ENCODE results near the gene ENDOV. TPM values are rescaled to one million over a fixed set of nuclear protein-coding genes. Genes with fewer than 3 reads are reported as not detected.

Gene ENDOV
- total RNA-seq, 1 experiment from 2014 or later: 14.1 TPM

DNA sequence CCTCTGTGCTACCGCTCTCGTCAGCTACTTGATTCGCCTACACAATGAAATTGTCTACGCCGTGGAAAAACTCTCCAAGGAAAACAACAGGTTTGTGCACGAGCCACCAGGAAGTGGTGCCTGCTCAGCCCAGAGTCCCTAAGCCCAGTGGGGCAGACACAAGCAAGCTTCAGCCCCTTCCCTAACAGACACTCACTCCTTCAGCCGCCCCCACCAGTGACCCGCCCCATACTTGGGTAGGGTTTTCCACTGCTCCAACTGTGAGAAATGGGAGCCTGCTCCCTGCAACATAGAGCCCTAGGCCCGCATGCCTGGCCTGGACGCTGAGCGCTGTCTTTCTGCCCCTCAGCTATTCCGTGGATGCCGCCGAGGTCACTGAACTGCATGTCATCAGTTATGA, 28.6 kb upstream of the ENDOV start:
- POLR2A ChIA-PET (ENCODE audit: low non-redundant PET): no interaction called here

GRCh38 chr17:80387071-80387470, 27.9 kb upstream of the ENDOV start:
- POLR2A ChIA-PET (ENCODE audit: low non-redundant PET): no interaction called here
- TF ChIP-seq EZH2 (IDR thresholded peaks at IDR 0.05; ENCODE audit: borderline replicate concordance, low read depth, low read length, poor library complexity, severe bottlenecking) (no peak), CTCF (conservative IDR thresholded peaks at IDR 0.05; ENCODE audit: low read depth, low read length) (no peak)
- Histone ChIP-seq H3K4me1 (ENCODE audit: insufficient read depth, low read length, poor library complexity, severe bottlenecking) (no peaks in the 10 kb centered on the region), H3K27me3 (replicated peaks; ENCODE audit: insufficient read depth, low read depth, low read length, poor library complexity) (no peaks in the 10 kb centered on the region), H3K36me3 (ENCODE audit: insufficient read depth, low read length, poor library complexity, severe bottlenecking) (peaks cover 77% of the 10 kb centered on the region), H3K4me3 (ENCODE audit: low read depth, low read length, poor library complexity, severe bottlenecking) (no peak overlapping the region), H3K9me3 (ENCODE audit: low read depth, low read length, poor library complexity, severe bottlenecking) (no peaks in the 10 kb centered on the region), H3K27ac (ENCODE audit: low read depth, low read length, poor library complexity, severe bottlenecking) (no peak overlapping the region)
- no TSS peak for BruUV-seq (replicated peaks)
- CTCF ChIA-PET: no interaction called here
- no peak for DNase-seq (ENCODE audit: low spot score)
- intact Hi-C loops (cut with micrococcal nuclease; ENCODE audit: unreplicated experiment): no loop called here

More for the DNA sequence above, 28.6 kb upstream of the ENDOV start:
- Histone ChIP-seq H3K4me1 (ENCODE audit: insufficient read depth, low read length, poor library complexity, severe bottlenecking) (no peaks in the 10 kb centered on the region), H3K27ac (ENCODE audit: low read depth, low read length, poor library complexity, severe bottlenecking) (no peak overlapping the region), H3K4me3 (ENCODE audit: low read depth, low read length, poor library complexity, severe bottlenecking) (no peak overlapping the region), H3K9me3 (ENCODE audit: low read depth, low read length, poor library complexity, severe bottlenecking) (no peaks in the 10 kb centered on the region), H3K36me3 (ENCODE audit: insufficient read depth, low read length, poor library complexity, severe bottlenecking) (peaks cover 82% of the 10 kb centered on the region), H3K27me3 (replicated peaks; ENCODE audit: insufficient read depth, low read depth, low read length, poor library complexity) (no peaks in the 10 kb centered on the region)
- CTCF ChIA-PET: no interaction called here
- BruUV-seq (replicated peaks): no TSS peak
- no peak for TF ChIP-seq CTCF (conservative IDR thresholded peaks at IDR 0.05; ENCODE audit: low read depth, low read length)
- TF ChIP-seq EZH2 (IDR thresholded peaks at IDR 0.05; ENCODE audit: borderline replicate concordance, low read depth, low read length, poor library complexity, severe bottlenecking): no peak
- no peak for DNase-seq (ENCODE audit: low spot score)
- intact Hi-C loops (cut with micrococcal nuclease; ENCODE audit: unreplicated experiment): no loop called here

DNA sequence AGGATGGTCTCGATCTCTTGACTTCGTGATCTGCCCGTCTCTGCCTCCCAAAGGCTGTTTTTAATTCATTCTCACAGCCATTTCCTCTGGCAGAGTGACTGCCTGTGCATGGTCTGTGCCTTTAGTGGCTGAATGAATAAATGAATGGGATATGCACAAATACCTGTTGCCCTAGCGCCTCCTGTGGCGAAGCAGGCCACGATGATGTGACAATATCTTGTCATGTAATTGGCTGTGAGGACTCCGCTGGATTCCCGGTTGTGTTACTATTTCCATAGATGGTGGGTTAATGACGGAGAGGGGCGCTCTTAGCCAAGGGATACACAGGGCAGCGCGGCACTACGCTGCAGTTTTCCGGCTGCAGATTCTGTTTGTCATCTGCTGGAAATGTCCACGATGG, 26.8 kb upstream of the ENDOV start:
- intact Hi-C loops (cut with micrococcal nuclease; ENCODE audit: unreplicated experiment): no loop called here
- 0 out of 2 replicates have a peak, but pooled peaks have one; percentile 13 for TF ChIP-seq CTCF (conservative IDR thresholded peaks at IDR 0.05; ENCODE audit: low read depth, low read length)
- TF ChIP-seq EZH2 (IDR thresholded peaks at IDR 0.05; ENCODE audit: borderline replicate concordance, low read depth, low read length, poor library complexity, severe bottlenecking): no peak

More for the DNA sequence above, 26.8 kb upstream of the ENDOV start:
- Histone ChIP-seq H3K27me3 (replicated peaks; ENCODE audit: insufficient read depth, low read depth, low read length, poor library complexity) (no peaks in the 10 kb centered on the region), H3K27ac (ENCODE audit: low read depth, low read length, poor library complexity, severe bottlenecking) (no peak overlapping the region), H3K36me3 (ENCODE audit: insufficient read depth, low read length, poor library complexity, severe bottlenecking) (peaks cover 66% of the 10 kb centered on the region), H3K4me1 (ENCODE audit: insufficient read depth, low read length, poor library complexity, severe bottlenecking) (no peaks in the 10 kb centered on the region), H3K4me3 (ENCODE audit: low read depth, low read length, poor library complexity, severe bottlenecking) (no peak overlapping the region), H3K9me3 (ENCODE audit: low read depth, low read length, poor library complexity, severe bottlenecking) (no peaks in the 10 kb centered on the region)
- ChIA-PET CTCF (no interaction called here), POLR2A (ENCODE audit: low non-redundant PET) (interaction anchor here (0.6 kb wide), 1 partner anchor 364 kb away, joined by 5 read pairs; no protein-coding TSS in a partner anchor)
- no TSS peak for BruUV-seq (replicated peaks)
- DNase-seq (ENCODE audit: low spot score): no peak
